ENCODE data around the gene RANBP6. TPM values are rescaled to one million over a fixed set of nuclear protein-coding genes. Genes with fewer than 3 reads are reported as not detected.

The RANBP6 gene
- total and polyA plus RNA-seq, 11 donors: 7.7 to 65.5 (median 24.1) TPM

DNA sequence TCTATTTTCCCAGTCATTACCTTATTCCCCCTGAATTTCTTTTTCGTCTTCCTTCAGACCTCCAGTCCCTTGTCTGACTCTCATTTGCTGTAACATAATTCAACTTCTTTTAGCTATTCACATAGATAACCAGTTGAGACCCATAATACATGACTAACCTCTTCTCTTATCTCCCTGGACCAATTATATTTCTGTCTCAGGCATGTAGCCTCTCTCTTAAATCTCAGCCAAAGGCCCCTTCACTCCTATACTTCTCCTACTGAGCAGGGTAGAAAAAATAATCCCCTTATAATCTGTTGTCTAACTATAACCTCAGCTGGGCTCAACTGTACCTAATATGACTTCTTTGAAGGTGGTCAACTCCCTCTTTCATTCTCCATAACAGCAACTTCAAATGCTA lies 20.9 kb downstream of the RANBP6 start:
- TF ChIP-seq, protein P1, sequence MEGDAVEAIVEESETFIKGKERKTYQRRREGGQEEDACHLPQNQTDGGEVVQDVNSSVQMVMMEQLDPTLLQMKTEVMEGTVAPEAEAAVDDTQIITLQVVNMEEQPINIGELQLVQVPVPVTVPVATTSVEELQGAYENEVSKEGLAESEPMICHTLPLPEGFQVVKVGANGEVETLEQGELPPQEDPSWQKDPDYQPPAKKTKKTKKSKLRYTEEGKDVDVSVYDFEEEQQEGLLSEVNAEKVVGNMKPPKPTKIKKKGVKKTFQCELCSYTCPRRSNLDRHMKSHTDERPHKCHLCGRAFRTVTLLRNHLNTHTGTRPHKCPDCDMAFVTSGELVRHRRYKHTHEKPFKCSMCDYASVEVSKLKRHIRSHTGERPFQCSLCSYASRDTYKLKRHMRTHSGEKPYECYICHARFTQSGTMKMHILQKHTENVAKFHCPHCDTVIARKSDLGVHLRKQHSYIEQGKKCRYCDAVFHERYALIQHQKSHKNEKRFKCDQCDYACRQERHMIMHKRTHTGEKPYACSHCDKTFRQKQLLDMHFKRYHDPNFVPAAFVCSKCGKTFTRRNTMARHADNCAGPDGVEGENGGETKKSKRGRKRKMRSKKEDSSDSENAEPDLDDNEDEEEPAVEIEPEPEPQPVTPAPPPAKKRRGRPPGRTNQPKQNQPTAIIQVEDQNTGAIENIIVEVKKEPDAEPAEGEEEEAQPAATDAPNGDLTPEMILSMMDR (IDR thresholded peaks at IDR 0.05): no peak
- TF ChIP-seq POLR2A (IDR thresholded peaks at IDR 0.05): no peak
- no peaks in the 10 kb centered on the region for H3K9me3 ChIP-seq
- ATAC-seq (no peak), DNase-seq (no peak)
- no peak overlapping the region for H3K27ac ChIP-seq
- peaks cover 0 to 50% (median 20%) of the 10 kb centered on the region in 12 donors for H3K4me1 ChIP-seq
- H3K36me3 ChIP-seq: no peaks in the 10 kb centered on the region
- WGBS, 4 donors: 56 to 69% (median 63%) methylated on average over 1 of the region's 1 CpG
- intact Hi-C loops (cut with DNase I): no loop called here
- H3K27me3 ChIP-seq: no peaks in the 10 kb centered on the region
- H3K4me3 ChIP-seq: no peak overlapping the region

DNA sequence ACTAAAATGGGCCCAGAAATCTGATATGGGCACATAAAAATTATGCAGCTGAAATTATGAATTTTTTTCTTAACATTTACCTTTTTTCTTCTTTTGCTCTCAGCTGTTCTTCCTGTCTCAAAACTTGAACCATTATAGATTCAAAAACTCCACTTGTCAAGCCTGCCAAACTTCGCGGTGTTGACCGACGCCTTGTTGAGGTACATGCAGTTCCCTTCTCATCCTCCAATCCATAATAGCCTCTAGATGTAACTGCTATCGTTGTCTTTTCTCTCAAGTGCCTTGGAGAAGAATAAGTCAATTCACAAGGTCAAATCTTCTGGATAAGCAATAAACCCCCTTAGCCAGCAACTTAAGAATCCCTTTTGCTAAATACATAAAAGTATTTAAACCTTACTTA lies 27.2 kb downstream of the RANBP6 start:
- no peaks in the 10 kb centered on the region for H3K9me3 ChIP-seq
- peak; percentile 76 to 92 (median 88) for ATAC-seq
- H3K27ac ChIP-seq: peak overlapping the region in 4 of 12 donors; percentile 0 to 63 (median 48)
- TF ChIP-seq, protein P1 (IDR thresholded peaks at IDR 0.05): peak in 1 of 12 donors; percentile 27
- TF ChIP-seq POLR2A (IDR thresholded peaks at IDR 0.05): no peak
- peaks cover 0 to 38% (median 27%) of the 10 kb centered on the region in 9 donors for H3K36me3 ChIP-seq
- DNase-seq: peak in 2 of 5 donors; percentile 37 to 57
- peak overlapping the region in 1 of 12 donors; percentile 3 for H3K4me3 ChIP-seq
- no peaks in the 10 kb centered on the region for H3K27me3 ChIP-seq
- WGBS, 4 donors: 53 to 66% (median 63%) methylated on average over 5 of the region's 5 CpGs
- peaks cover 0 to 10% (median under 1%) of the 10 kb centered on the region in 12 donors for H3K4me1 ChIP-seq
- intact Hi-C loops (cut with DNase I): loop anchor here in 1 of 10 donors (1.0 kb wide), 1 partner anchor 20 kb away; a partner anchor contains a TSS

DNA sequence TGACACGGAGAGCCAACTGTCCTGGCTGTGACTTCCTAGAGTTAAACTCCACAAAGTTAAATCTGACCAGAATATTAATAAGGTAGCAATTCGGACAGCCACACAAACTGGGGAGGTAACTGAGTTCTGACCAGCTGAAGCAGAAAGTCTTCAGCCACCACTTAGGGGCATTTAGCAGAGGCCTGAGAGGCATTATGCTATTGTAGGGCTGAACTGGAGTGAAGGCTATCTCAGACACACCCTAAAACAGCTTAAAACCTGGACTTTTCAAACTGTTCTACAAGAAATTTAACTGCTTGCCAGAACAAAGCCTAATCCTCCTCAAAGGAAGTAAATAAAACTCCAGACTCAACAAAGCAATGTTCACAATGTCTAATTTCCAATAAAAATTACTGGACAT lies 32.4 kb downstream of the RANBP6 start:
- peaks cover 0 to 48% (median 25%) of the 10 kb centered on the region in 9 donors for H3K36me3 ChIP-seq
- DNase-seq (no peak), ATAC-seq (no peak)
- no peaks in the 10 kb centered on the region for H3K9me3 ChIP-seq
- WGBS, 4 donors: 91 to 99% (median 96%) methylated on average over 2 of the region's 2 CpGs
- TF ChIP-seq POLR2A (IDR thresholded peaks at IDR 0.05): no peak
- TF ChIP-seq, protein P1 (IDR thresholded peaks at IDR 0.05): no peak
- H3K27me3 ChIP-seq: no peaks in the 10 kb centered on the region
- no peak overlapping the region for H3K4me3 ChIP-seq
- peaks cover 0 to 9% (median 0%) of the 10 kb centered on the region in 12 donors for H3K4me1 ChIP-seq
- intact Hi-C loops (cut with DNase I): no loop called here
- H3K27ac ChIP-seq: no peak overlapping the region

GRCh38 chr9:5982317-5982716 lies 33.1 kb downstream of the RANBP6 start:
- Histone ChIP-seq H3K27me3 (no peaks in the 10 kb centered on the region), H3K36me3 (peaks cover 0 to 40% (median 17%) of the 10 kb centered on the region in 9 donors), H3K4me3 (no peak overlapping the region), H3K27ac (no peak overlapping the region), H3K9me3 (no peaks in the 10 kb centered on the region), H3K4me1 (peaks cover 0 to 9% (median 2%) of the 10 kb centered on the region in 12 donors)
- WGBS, 4 donors: 82 to 86% (median 85%) methylated on average over 2 of the region's 2 CpGs
- TF ChIP-seq, protein P1 (IDR thresholded peaks at IDR 0.05): no peak
- no peak for TF ChIP-seq POLR2A (IDR thresholded peaks at IDR 0.05)
- intact Hi-C loops (cut with DNase I): no loop called here
- ATAC-seq (peak in 1 of 4 donors; percentile 49), DNase-seq (no peak)
